Astrocyte (in vitro differentiated cells and primary cell): ENCODE results near the gene C3orf38.

Experiments used
- EZH2 ChIP-seq: IDR thresholded peaks from 2 replicates; pipeline ENCODE4 v1.6.1; 2012; ENCODE audit warnings: mild to moderate bottlenecking, low read length, inconsistent platforms; ENCODE audit not compliant: insufficient read depth
- TF ChIP-seq, protein P1 (sequence below): IDR thresholded peaks from 2 replicates; pipeline ENCODE4 v1.5.1; 2011; ENCODE audit warnings: low read depth, mild to moderate bottlenecking, inconsistent platforms, low read length, moderate library complexity; ENCODE audit not compliant: insufficient read depth

DNA sequence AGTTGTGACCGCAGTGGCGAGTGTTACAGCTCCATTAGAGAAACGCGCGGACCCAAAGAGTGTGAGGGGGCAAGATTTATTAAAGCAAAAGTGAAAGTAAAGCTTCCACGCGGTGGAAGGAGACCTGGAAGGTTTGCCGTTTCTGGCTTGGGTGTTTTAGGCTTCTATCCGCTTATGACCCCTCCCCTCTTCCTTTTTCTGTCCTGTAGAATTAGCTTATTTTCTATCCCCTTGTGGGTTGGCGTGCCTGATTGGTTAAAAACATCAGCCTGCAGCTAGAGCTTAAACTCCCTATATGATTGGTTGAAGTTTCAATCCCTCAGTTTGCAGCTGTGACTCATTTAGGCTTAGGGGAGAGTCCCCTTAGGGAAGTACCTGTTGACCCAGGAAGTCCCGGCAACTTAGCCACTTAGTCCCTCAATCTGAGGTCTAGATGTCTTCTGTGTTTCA lies 39.6 kb downstream of the C3orf38 start:
- TF ChIP-seq EZH2 = no peak
- TF ChIP-seq, protein P1, sequence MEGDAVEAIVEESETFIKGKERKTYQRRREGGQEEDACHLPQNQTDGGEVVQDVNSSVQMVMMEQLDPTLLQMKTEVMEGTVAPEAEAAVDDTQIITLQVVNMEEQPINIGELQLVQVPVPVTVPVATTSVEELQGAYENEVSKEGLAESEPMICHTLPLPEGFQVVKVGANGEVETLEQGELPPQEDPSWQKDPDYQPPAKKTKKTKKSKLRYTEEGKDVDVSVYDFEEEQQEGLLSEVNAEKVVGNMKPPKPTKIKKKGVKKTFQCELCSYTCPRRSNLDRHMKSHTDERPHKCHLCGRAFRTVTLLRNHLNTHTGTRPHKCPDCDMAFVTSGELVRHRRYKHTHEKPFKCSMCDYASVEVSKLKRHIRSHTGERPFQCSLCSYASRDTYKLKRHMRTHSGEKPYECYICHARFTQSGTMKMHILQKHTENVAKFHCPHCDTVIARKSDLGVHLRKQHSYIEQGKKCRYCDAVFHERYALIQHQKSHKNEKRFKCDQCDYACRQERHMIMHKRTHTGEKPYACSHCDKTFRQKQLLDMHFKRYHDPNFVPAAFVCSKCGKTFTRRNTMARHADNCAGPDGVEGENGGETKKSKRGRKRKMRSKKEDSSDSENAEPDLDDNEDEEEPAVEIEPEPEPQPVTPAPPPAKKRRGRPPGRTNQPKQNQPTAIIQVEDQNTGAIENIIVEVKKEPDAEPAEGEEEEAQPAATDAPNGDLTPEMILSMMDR = no peak
